Left kidney (tissue), 2 donors: ENCODE data around the gene MARVELD3. TPM values are rescaled to one million over a fixed set of nuclear protein-coding genes. Genes with fewer than 3 reads are reported as not detected.
"Not testable (repeated sequence)": the region's sequence is repeated elsewhere in the genome, so short reads cannot be mapped to it uniquely, and the experiment has no call there.

Source experiments
- DNase-seq: peaks from one replicate; pipeline ENCODE4 v3.0.0-alpha.2; 2013
- polyA plus RNA-seq: library from polyadenylated mRNA; unstranded; fragments of 120-200 nt; gene quantifications from one replicate; pipeline ENCODE4 v1.2.1, GENCODE V29; 2013; ENCODE audit not compliant: insufficient read length

The MARVELD3 gene
- polyA plus RNA-seq, 1 donor: 17.0 TPM

DNA sequence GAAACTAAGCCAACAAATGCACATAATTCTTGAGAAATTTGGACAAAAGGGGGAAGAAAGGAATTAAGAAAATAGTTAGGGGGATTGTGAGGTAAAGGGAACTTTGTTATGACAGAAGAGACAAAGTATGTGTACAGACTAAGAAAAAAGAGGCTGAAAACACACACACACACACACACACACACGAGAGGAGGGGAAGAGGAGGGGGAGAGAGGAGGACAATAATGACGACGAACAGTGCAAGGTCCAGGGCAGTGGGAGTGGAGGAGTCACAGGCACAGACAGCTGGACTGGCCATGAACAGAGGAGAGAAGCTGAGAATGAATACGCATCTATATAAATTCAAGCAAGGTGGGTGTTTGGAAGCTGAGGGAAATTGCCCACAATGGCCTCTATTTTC, 44.6 kb downstream of the MARVELD3 start:
- no peak for DNase-seq

DNA sequence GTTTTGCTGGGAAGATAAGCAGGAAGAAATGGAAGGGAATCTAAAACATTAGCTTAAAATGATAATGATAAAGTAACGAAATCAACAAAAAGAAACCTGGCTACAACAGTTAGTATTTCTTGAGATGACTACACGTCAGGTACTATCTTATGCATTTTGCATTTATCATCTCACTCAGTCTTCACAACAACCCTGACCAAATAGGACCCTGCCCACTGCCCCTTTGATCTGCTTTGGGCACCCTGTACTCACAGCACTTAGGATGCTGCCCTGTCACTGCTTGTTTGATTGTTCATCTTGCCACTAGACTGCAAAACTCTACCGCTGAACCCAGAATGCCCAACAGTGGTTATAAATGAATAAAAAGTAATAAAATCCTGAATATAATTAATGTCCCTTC, 45.2 kb downstream of the MARVELD3 start:
- no peak for DNase-seq

DNA sequence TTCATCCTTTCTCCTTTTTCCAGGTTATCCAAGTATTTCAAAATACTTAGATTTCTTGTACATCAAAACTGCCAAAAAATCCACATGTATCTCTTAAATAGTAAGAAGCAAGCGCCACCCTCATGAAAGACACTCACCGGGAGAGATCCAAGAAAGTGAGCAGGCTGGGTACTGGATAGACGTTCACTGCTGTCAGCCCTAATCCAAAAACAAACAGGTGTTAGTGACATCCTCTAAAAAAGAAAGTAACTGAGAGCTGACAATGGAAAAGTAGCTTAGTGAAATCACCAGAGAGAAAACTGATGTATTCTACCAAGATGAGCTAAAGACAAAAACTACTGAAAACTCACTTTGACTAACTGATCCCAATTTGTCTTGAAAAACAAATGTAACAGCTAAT, 46.1 kb downstream of the MARVELD3 start:
- DNase-seq: no peak

DNA sequence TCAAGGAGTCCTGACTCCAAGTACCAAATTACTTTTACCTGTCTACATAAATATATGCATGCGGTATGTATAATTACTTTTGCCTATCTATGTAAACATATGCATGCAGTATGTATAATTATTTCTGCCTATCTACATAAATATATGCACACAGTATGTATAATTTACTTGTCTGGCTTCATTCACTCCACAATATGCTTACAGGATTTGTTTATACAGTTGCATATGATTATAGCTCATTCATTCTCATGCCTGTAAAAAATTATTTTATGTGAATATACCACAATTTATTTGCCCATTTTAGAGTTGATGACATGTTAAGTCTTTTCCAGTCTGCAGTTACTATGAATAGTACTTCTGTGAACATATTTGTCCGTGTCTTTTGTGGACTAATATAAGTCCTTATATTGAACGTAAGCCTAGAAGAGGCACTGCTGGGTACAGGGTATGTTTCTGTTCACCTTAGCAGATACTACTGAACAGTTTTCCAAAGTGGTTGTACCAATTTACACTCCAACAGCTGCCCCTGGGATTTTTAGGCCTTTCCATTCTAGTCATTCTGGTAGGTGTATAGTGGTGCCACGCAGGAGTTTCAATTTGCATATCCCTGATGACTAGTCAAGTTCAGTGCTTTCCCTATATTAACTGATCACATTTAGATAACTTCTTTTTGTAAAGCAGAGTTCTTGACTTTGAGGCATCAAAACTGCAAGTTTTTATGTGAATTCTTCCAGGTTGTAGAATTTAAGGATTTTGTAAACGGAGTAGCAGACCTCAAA, 47.0 kb downstream of the MARVELD3 start:
- DNase-seq: no peak

DNA sequence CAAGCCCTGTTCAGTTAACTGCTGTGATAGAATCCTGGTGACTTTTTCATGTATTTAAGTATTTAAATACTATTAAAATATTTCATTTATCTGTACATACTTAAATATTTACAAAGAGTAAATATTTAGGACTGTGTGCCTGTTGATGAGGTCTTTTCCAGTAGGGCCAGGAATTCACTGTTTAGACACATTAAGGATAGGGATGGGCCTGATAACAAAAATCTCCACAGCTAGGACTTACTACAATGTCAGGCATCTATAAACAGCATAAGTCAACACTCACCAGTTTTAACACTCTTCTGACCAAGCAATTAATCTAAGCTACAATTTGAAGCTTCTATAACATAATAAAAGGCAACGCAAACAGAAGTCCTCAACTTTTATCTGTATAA, 47.6 kb downstream of the MARVELD3 start:
- DNase-seq: no peak

DNA sequence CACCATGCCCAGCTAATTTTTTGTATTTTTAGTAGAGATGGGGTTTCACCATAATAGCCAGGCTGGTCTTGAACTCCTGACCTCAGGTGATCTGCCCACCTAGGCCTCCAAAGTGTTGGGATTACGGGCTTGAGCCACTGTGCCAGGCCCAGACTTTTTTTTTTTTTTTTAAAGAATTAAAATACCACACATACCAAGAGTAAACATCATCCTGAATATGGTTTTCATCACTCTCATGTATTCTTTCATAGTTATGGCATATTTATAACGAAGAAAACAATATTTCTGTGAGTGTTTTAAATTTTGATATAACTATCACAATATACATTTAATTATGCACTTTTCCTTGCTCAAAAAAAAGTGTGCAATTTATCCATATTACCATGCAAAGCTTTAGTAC, 48.2 kb downstream of the MARVELD3 start:
- DNase-seq: no peak

DNA sequence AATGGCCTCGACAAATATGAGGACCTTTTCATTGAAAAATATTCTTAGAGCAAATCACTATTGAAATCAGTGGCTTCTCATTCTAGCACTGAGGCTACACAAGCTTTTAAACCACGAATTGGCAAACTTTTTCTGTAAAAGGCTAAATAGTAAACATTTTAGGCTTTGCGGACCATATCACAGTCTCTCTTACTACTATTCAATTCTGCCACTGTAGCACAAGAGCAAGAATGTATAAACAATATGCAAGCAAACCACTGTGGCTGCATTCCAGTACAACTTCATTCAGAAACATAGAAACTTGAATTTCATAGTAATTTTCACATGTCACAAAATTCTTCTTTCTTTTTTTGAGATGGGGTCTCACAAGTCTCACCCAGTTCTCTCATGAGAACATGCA, 49.4 kb downstream of the MARVELD3 start:
- no peak for DNase-seq

DNA sequence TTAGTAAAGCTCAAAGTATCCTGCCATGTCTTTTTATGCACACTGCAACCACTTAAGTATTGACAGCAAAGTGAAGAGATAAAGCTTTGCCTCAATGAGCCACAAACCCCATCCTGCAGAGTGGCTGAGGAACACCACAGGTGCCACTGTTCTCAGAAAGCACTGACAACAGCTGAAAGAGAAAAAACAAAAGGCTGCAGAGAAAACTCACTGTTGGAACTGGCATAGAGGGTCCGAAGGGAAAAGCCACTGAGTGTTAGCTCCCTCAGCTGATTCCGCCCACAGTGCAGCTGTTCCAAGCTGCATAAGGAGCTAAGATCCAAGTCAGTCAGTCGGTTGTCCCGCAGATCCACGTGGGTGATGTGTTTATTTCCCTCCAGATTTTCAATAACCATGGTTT, 50.3 kb downstream of the MARVELD3 start:
- DNase-seq: no peak

DNA sequence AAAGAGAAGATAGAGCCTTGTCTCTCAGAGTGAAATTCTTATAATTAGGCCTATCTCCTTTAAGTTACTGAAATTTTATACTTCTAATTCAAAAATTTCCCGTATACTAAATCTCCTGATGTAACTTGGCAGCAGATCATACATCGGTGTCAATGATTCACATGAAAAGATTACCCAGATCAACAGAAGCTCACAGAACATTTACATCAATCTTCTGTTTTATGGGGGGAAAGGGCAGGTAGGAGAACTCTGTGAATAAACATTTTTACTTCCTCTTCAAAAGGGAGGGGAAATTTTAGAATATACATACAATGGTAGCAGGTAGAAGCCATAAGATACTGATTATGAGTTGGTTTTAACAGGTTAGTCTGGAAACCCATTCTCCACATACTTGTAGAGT, 55.4 kb downstream of the MARVELD3 start:
- DNase-seq: no peak

DNA sequence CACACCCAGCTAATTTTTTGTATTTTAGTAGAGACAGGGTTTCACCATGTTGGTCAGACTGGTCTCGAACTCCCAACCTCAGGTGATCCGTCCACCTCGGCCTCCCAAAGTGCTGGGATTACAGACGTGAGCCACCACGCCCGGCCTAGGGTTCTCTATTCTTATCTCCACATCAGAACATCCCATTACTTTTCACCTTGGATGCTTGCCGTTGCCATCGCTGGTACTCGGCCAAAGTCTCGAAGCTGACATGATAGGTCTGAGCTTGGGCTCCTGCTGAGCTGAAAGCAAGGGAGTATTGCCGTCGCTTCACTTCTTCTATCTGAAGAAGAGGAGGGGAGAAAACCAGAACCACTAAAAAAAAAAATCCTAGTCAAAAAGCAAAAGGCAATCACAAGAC, 58.3 kb downstream of the MARVELD3 start:
- DNase-seq: not testable (repeated sequence)

Other genes starting within 250 kb of the MARVELD3 start
- not detected for gene TLE7, start 184.1 kb upstream of the MARVELD3 start, polyA plus RNA-seq
- gene ZNF23, start 163.9 kb upstream of the MARVELD3 start, polyA plus RNA-seq: 18.1 TPM
- 15.6 TPM for gene ZNF19, start 136.9 kb upstream of the MARVELD3 start, polyA plus RNA-seq
- gene CHST4, start 99.8 kb upstream of the MARVELD3 start, polyA plus RNA-seq: 0.55 TPM
- gene TAT, start 49.1 kb upstream of the MARVELD3 start, polyA plus RNA-seq: 0.17 TPM
- 13.2 TPM for gene PHLPP2, start 98.5 kb downstream of the MARVELD3 start, polyA plus RNA-seq
- gene AP1G1, start 182.7 kb downstream of the MARVELD3 start, polyA plus RNA-seq: 107 TPM
- 37.9 TPM for gene ATXN1L, start 219.8 kb downstream of the MARVELD3 start, polyA plus RNA-seq